Fibroblast of mammary gland (primary cell): ENCODE measurements around the gene HSPB6.

Experiments
- DNase-seq: peaks from one replicate; pipeline ENCODE4 v3.0.0-alpha.2; 2010; ENCODE audit warnings: low read depth
- H3K4me3 ChIP-seq: 2 replicates; pipeline ENCODE4 v1.5.1; 2011; ENCODE audit warnings: low read depth, mild to moderate bottlenecking, low read length, moderate library complexity; ENCODE audit not compliant: control insufficient read depth
- TF ChIP-seq, protein P1 (sequence below): conservative IDR thresholded peaks from 2 replicates; pipeline ENCODE4 v1.5.1; 2011; ENCODE audit warnings: low read depth, low read length, inconsistent platforms; ENCODE audit not compliant: control insufficient read depth, insufficient read depth

HSPB6 gene

DNA sequence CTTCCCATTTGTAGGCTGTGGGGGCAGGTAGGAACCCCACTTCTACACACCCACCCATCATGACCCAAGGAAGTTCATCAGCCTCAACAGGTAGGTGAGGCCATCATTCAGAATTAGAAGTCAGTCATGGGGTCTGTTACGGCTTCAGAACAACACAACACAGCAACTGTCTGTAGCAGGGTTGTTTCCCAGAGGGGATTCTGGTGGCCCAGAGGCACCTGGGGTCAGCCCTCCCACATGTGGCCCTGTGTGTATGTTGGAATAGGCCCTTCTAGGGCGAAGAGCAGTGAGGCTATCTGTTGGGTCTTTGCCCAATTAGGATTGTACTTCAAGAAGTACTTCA is 18.0 kb downstream of the HSPB6 start:
- peak; percentile 11 for DNase-seq
- TF ChIP-seq, protein P1, sequence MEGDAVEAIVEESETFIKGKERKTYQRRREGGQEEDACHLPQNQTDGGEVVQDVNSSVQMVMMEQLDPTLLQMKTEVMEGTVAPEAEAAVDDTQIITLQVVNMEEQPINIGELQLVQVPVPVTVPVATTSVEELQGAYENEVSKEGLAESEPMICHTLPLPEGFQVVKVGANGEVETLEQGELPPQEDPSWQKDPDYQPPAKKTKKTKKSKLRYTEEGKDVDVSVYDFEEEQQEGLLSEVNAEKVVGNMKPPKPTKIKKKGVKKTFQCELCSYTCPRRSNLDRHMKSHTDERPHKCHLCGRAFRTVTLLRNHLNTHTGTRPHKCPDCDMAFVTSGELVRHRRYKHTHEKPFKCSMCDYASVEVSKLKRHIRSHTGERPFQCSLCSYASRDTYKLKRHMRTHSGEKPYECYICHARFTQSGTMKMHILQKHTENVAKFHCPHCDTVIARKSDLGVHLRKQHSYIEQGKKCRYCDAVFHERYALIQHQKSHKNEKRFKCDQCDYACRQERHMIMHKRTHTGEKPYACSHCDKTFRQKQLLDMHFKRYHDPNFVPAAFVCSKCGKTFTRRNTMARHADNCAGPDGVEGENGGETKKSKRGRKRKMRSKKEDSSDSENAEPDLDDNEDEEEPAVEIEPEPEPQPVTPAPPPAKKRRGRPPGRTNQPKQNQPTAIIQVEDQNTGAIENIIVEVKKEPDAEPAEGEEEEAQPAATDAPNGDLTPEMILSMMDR: no peak
- no peak overlapping the region for H3K4me3 ChIP-seq

- TF ChIP-seq, protein P1: no peak
- DNase-seq: no peak
- H3K4me3 ChIP-seq: no peak overlapping the region
Observed at GRCh38 chr19:35738021-35738886, 18.6 kb downstream of the HSPB6 start.

DNA sequence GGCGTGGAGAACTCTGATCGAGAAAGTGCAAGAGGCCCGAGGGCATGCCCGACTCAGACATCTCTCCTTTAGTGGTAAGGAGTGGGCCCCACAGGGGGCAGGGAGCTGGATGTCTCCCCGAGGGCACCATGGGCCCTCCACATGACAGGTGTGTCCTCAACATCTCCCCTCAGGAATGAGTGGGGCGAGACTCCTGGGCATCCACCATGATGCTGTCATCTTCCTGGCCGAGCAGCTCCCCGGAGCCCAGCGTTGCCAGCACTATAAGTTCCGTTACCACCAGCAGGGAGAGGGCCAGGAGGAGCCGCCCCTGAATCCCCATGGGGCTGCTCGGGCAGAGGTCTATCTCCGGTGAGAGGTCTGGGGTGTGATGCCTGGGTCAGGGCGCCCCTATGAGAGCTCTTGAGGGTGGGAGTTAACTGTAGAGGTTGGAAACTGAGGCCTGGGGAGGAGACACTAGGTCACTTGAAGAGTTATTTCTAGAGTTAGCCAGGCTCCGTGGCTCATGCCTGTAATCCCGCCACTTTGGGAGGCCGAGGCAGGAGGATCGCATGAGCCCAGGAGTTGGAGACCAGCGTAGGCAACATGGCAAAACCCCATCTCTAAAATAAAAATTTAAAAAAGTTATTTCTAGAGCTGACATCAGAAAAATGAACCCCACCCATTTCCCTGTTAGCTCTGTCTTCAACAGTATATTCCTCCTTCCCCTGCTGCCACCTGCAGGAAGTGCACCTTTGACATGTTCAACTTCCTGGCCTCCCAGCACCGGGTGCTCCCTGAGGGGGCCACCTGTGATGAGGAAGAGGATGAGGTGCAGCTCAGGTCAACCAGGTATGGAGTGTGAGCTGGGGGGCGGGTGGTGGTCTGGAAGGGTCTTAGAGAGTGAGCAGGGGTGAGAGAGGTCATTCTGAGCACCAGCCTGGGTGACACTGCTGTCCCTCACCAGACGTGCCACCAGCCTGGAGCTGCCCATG is 19.6 kb downstream of the HSPB6 start:
- no peak overlapping the region for H3K4me3 ChIP-seq
- TF ChIP-seq, protein P1: no peak
- no peak for DNase-seq

GRCh38 chr19:35734889-35735288 is 21.9 kb downstream of the HSPB6 start:
- H3K4me3 ChIP-seq: no peak overlapping the region
- DNase-seq: no peak

DNA sequence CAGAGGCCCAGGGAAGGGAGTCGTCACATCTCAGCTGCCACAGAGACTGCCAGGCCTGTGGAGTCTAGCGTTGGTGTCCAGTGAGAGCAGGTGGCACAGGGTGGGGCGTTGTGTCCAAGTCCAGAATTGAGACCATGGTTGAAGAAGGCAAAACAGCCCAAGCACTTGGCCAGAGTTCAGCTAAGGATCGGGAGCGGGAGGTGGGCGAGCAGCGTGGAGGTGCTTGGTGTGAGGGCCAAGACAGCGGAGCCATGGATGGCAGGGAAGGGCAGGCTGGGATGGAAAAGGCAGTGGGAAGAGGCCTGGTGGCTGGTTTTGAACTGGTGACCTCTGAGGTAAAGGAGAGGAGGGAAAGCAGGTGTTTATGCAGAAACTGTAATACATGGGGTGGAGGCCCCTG is 22.6 kb downstream of the HSPB6 start:
- no peak for DNase-seq
- H3K4me3 ChIP-seq: no peak overlapping the region
- TF ChIP-seq, protein P1: no peak

More at GRCh38 chr19:35734889-35735288, 21.9 kb downstream of the HSPB6 start:
- TF ChIP-seq, protein P1: no peak

DNA sequence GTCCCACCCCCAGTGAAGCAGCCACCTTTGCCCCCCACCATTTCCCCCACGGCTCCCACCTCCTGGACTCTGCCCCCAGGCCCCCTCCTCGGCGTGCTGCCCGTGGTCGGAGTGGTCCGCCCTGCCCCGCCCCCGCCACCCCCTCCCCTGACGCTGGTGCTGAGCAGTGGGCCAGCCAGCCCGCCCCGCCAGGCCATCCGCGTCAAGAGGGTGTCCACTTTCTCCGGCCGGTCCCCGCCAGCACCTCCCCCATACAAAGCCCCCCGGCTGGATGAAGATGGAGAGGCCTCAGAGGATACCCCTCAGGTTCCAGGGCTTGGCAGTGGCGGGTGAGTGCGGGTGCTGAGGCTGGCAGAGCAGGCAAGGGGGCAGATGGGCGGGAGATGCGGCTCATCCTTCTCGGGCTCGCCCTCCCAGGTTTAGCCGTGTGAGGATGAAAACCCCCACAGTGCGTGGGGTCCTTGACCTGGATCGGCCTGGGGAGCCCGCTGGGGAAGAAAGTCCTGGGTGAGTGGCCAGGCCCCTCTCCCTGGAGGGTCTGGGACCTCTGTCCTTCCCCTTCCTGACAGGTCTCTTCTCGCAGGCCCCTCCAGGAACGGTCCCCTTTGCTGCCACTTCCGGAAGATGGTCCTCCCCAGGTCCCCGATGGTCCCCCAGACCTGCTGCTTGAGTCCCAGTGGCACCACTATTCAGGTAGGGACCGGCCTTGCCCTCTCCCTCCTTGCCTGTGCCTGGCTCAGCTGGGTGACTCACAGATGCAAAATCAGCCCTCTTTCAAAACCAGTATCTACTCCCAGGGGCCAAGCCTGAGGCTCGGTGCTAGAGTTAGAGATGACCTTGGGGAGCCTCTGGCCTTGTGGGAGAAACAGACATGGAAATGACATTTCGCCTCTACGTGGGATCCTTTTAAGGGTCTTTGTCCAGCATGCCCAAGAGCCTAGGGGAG is 23.4 kb downstream of the HSPB6 start:
- TF ChIP-seq, protein P1: no peak
- no peak for DNase-seq
- H3K4me3 ChIP-seq: no peak overlapping the region
